Astrocyte (in vitro differentiated cells and primary cell): ENCODE data around the gene PATJ. TPM values are rescaled to one million over a fixed set of nuclear protein-coding genes. Genes with fewer than 3 reads are reported as not detected.
"Not testable (repeated sequence)": the region's sequence is repeated elsewhere in the genome, so short reads cannot be mapped to it uniquely, and the experiment has no call there.

Experiments used
- DNase-seq: peaks from one replicate; pipeline ENCODE4 v3.0.0-alpha.2; 2010; ENCODE audit warnings: low read depth
- FAIRE-seq: peaks from 2 replicates; lab custom pipeline; 2011; peaks lifted over from hg19 to GRCh38; lab: Jason Lieb, UNC
- H2AFZ ChIP-seq: 2 replicates; pipeline ENCODE4 v1.6.0; 2012; ENCODE audit warnings: low read depth, low read length, inconsistent platforms
- H3K27ac ChIP-seq: 2 replicates; pipeline ENCODE4 v1.5.1; 2011; ENCODE audit warnings: low read depth, low read length, inconsistent platforms
- H3K27me3 ChIP-seq: 2 replicates; pipeline ENCODE4 v1.6.0; 2011; ENCODE audit warnings: low read length, inconsistent platforms; ENCODE audit not compliant: insufficient read depth
- H3K36me3 ChIP-seq: 2 replicates; pipeline ENCODE4 v1.5.1; 2011; ENCODE audit warnings: low read length, inconsistent platforms; ENCODE audit not compliant: insufficient read depth
- H3K4me1 ChIP-seq: 2 replicates; pipeline ENCODE4 v1.5.1; 2011; ENCODE audit warnings: low read length, inconsistent platforms; ENCODE audit not compliant: insufficient read depth
- H3K4me2 ChIP-seq: 2 replicates; pipeline ENCODE4 v1.6.0; 2012; ENCODE audit warnings: low read length, inconsistent platforms
- H3K4me3 ChIP-seq: 2 replicates; pipeline ENCODE4 v1.5.1; 2011; ENCODE audit warnings: low read depth, mild to moderate bottlenecking, low read length, inconsistent platforms; ENCODE audit not compliant: insufficient read depth
- H3K79me2 ChIP-seq: 2 replicates; pipeline ENCODE4 v1.6.0; 2012; ENCODE audit warnings: mild to moderate bottlenecking, low read length, inconsistent platforms; ENCODE audit not compliant: insufficient read depth
- H3K9ac ChIP-seq: 2 replicates; pipeline ENCODE4 v1.6.0; 2012; ENCODE audit warnings: mild to moderate bottlenecking, low read length, inconsistent platforms
- H3K9me3 ChIP-seq: 2 replicates; pipeline ENCODE4 v1.5.1; 2012; ENCODE audit warnings: low read depth, mild to moderate bottlenecking, low read length, inconsistent platforms; ENCODE audit not compliant: insufficient read depth
- H4K20me1 ChIP-seq: 2 replicates; pipeline ENCODE4 v1.6.0; 2012; ENCODE audit warnings: low read length, inconsistent platforms; ENCODE audit not compliant: insufficient read depth
- H3K27ac Mint-ChIP-seq: one replicate; pipeline ENCODE4 v1.8.0; 2021; ENCODE audit warnings: mild to moderate bottlenecking, mixed read lengths; ENCODE audit not compliant: unreplicated experiment
- H3K27me3 Mint-ChIP-seq: one replicate; pipeline ENCODE4 v1.8.0; 2021; ENCODE audit warnings: low read depth, mixed read lengths; ENCODE audit not compliant: unreplicated experiment
- H3K36me3 Mint-ChIP-seq: one replicate; pipeline ENCODE4 v1.8.0; 2021; ENCODE audit warnings: low read depth, mixed read lengths; ENCODE audit not compliant: unreplicated experiment
- H3K4me1 Mint-ChIP-seq: one replicate; pipeline ENCODE4 v1.8.0; 2021; ENCODE audit warnings: low read depth, mixed read lengths; ENCODE audit not compliant: unreplicated experiment
- H3K4me3 Mint-ChIP-seq: one replicate; pipeline ENCODE4 v1.8.0; 2021; ENCODE audit warnings: mild to moderate bottlenecking, moderate library complexity, mixed read lengths; ENCODE audit not compliant: unreplicated experiment
- H3K9me3 Mint-ChIP-seq: one replicate; pipeline ENCODE4 v1.8.0; 2021; ENCODE audit warnings: mild to moderate bottlenecking, mixed read lengths; ENCODE audit not compliant: unreplicated experiment
- CTCF ChIP-seq: IDR thresholded peaks from 2 replicates; pipeline ENCODE4 v1.5.1; 2011; ENCODE audit warnings: low read depth, mild to moderate bottlenecking, inconsistent platforms, low read length, moderate library complexity; ENCODE audit not compliant: insufficient read depth
- EZH2 ChIP-seq: IDR thresholded peaks from 2 replicates; pipeline ENCODE4 v1.6.1; 2012; ENCODE audit warnings: mild to moderate bottlenecking, low read length, inconsistent platforms; ENCODE audit not compliant: insufficient read depth
- total RNA-seq: library from RNA; stranded (reverse); gene quantifications from 2 replicates; pipeline ENCODE4 v1.2.1, GENCODE V29; 2021

The PATJ gene
- total RNA-seq, 1 donor from 2014 or later, result 11.0 TPM

- H3K36me3 ChIP-seq, result no peaks in the 10 kb centered on the region
- H3K27ac Mint-ChIP-seq, result peak within 1 kb of the TSS; percentile 98
- H2AFZ ChIP-seq, result peak within 1 kb of the TSS; percentile 100
- peak within 1 kb of the TSS; percentile 98 for H3K4me2 ChIP-seq
- H3K4me1 Mint-ChIP-seq, result peaks cover 6% of the 10 kb centered on the region
- peak within 1 kb of the TSS; percentile 100 for H3K4me3 ChIP-seq
- peak; percentile 84 for DNase-seq
- H3K4me3 Mint-ChIP-seq, result peak within 1 kb of the TSS; percentile 100
- peaks cover 14% of the 10 kb centered on the region for H3K4me1 ChIP-seq
- peak within 1 kb of the TSS; percentile 98 for H3K27ac ChIP-seq
- H3K27me3 Mint-ChIP-seq, result no peaks in the 10 kb centered on the region
- H3K9me3 Mint-ChIP-seq, result no peaks in the 10 kb centered on the region
- peak within 1 kb of the TSS; percentile 100 for H3K9ac ChIP-seq
- FAIRE-seq, result peak; percentile 60
- no peaks in the 10 kb centered on the region for H3K9me3 ChIP-seq
- H3K36me3 Mint-ChIP-seq, result no peaks in the 10 kb centered on the region
- peaks cover 46% of the 10 kb centered on the region for H3K79me2 ChIP-seq
- no peaks in the 10 kb centered on the region for H3K27me3 ChIP-seq
- no peaks in the 10 kb centered on the region for H4K20me1 ChIP-seq
- TF ChIP-seq EZH2 (no peak), CTCF (no peak)
Measured at GRCh38 chr1:61724813-61725694, 17.2 kb upstream of the PATJ start, which contains the start of gene TM2D1. Gene TM2D1, minus strand, starts transcription at chr1:61725141. Its CDS starts 21 bp downstream, at chr1:61725120.

- H3K36me3 ChIP-seq, result no peaks in the 10 kb centered on the region
- no peaks in the 10 kb centered on the region for H3K9me3 ChIP-seq
- H3K27ac Mint-ChIP-seq, result no peak overlapping the region
- no peaks in the 10 kb centered on the region for H3K27me3 ChIP-seq
- no peak overlapping the region for H2AFZ ChIP-seq
- no peak overlapping the region for H3K4me3 Mint-ChIP-seq
- no peaks in the 10 kb centered on the region for H3K9me3 Mint-ChIP-seq
- H3K27ac ChIP-seq, result no peak overlapping the region
- H3K9ac ChIP-seq, result no peak overlapping the region
- no peaks in the 10 kb centered on the region for H3K27me3 Mint-ChIP-seq
- no peak overlapping the region for H3K4me3 ChIP-seq
- DNase-seq (no peak), FAIRE-seq (no peak)
- no peaks in the 10 kb centered on the region for H3K36me3 Mint-ChIP-seq
- peaks cover 28% of the 10 kb centered on the region for H3K79me2 ChIP-seq
- no peaks in the 10 kb centered on the region for H4K20me1 ChIP-seq
- H3K4me1 ChIP-seq, result peaks cover 14% of the 10 kb centered on the region
- peaks cover 6% of the 10 kb centered on the region for H3K4me1 Mint-ChIP-seq
- TF ChIP-seq CTCF, result no peak
- no peak for TF ChIP-seq EZH2
- H3K4me2 ChIP-seq, result no peak overlapping the region
Measured at GRCh38 chr1:61727544-61727943, 14.7 kb upstream of the PATJ start.

GRCh38 chr1:61730679-61731078 is 11.6 kb upstream of the PATJ start:
- DNase-seq, H4K20me1 ChIP-seq, H3K36me3 Mint-ChIP-seq, H3K4me1 Mint-ChIP-seq, H3K4me2 ChIP-seq, H3K4me3 ChIP-seq, H3K27ac Mint-ChIP-seq, H3K36me3 ChIP-seq, H3K27me3 Mint-ChIP-seq, H3K9me3 Mint-ChIP-seq, H2AFZ ChIP-seq, H3K79me2 ChIP-seq, H3K9me3 ChIP-seq, H3K4me3 Mint-ChIP-seq, H3K9ac ChIP-seq, H3K4me1 ChIP-seq, H3K27ac ChIP-seq, FAIRE-seq, H3K27me3 ChIP-seq: not testable (repeated sequence)
